RWPE2 (cell line): ENCODE data around the gene OR52I2.

Experiments
- ATAC-seq: fragments of 200-7000 bp; cut with Tn5 transposase; 3 replicates; pipeline ENCODE4 v1.9.1; 2021; ENCODE audit warnings: low read depth
- DNase-seq: peaks from one replicate; pipeline ENCODE4 v3.0.0-alpha.2; 2020; ENCODE audit warnings: low spot score
- H3K27ac ChIP-seq: fragments of 450-650 bp; 2 replicates; pipeline ENCODE4 v1.5.1; 2017; ENCODE audit warnings: mild to moderate bottlenecking; ENCODE audit not compliant: poor library complexity, severe bottlenecking
- H3K27me3 ChIP-seq: fragments of 250-450 bp; sonication (Bioruptor Pico); 2 replicates; pipeline ENCODE4 v1.5.1; 2021; ENCODE audit warnings: mild to moderate bottlenecking, moderate library complexity; ENCODE audit not compliant: insufficient read depth, poor library complexity, severe bottlenecking
- H3K36me3 ChIP-seq: fragments of 250-450 bp; sonication (Bioruptor Pico); 2 replicates; pipeline ENCODE4 v1.5.1; 2020; ENCODE audit warnings: low read depth, mild to moderate bottlenecking, moderate library complexity
- H3K4me1 ChIP-seq: fragments of 250-450 bp; sonication (Bioruptor Pico); 2 replicates; pipeline ENCODE4 v1.5.1; 2021; ENCODE audit warnings: mild to moderate bottlenecking, moderate library complexity; ENCODE audit not compliant: insufficient read depth, poor library complexity, severe bottlenecking
- H3K4me3 ChIP-seq: fragments of 250-450 bp; sonication (Bioruptor Pico); 2 replicates; pipeline ENCODE4 v1.5.1; 2021; ENCODE audit warnings: mild to moderate bottlenecking, moderate library complexity; ENCODE audit not compliant: severe bottlenecking
- H3K9me3 ChIP-seq: fragments of 250-450 bp; sonication (Bioruptor Pico); 2 replicates; pipeline ENCODE4 v1.5.1; 2021; ENCODE audit warnings: mild to moderate bottlenecking, moderate library complexity; ENCODE audit not compliant: severe bottlenecking
- CTCF ChIP-seq: fragments of 450-650 bp; IDR thresholded peaks from one replicate; pipeline ENCODE4 v1.5.1; 2017; ENCODE audit warnings: mild to moderate bottlenecking, moderate library complexity; ENCODE audit not compliant: poor library complexity, severe bottlenecking

Gene OR52I2

GRCh38 chr11:4565371-4565770, 16.2 kb upstream of the OR52I2 start:
- ATAC-seq (no peak), DNase-seq (no peak)
- no peaks in the 10 kb centered on the region for H3K36me3 ChIP-seq
- peaks cover 4% of the 10 kb centered on the region for H3K27me3 ChIP-seq
- H3K27ac ChIP-seq: no peak overlapping the region
- no peaks in the 10 kb centered on the region for H3K4me1 ChIP-seq
- no peak overlapping the region for H3K4me3 ChIP-seq
- no peak for TF ChIP-seq CTCF
- no peaks in the 10 kb centered on the region for H3K9me3 ChIP-seq

GRCh38 chr11:4569075-4569474, 12.5 kb upstream of the OR52I2 start:
- Histone ChIP-seq H3K27me3 (no peaks in the 10 kb centered on the region), H3K27ac (no peak overlapping the region), H3K36me3 (no peaks in the 10 kb centered on the region), H3K4me3 (no peak overlapping the region), H3K4me1 (no peaks in the 10 kb centered on the region), H3K9me3 (no peaks in the 10 kb centered on the region)
- DNase-seq: peak; percentile 63
- ATAC-seq: no peak
- TF ChIP-seq CTCF: no peak

GRCh38 chr11:4576880-4577279, 4.7 kb upstream of the OR52I2 start:
- Histone ChIP-seq H3K9me3 (no peaks in the 10 kb centered on the region), H3K27ac (no peak overlapping the region), H3K4me1 (no peaks in the 10 kb centered on the region), H3K27me3 (no peaks in the 10 kb centered on the region), H3K36me3 (no peaks in the 10 kb centered on the region), H3K4me3 (no peak overlapping the region)
- no peak for DNase-seq
- no peak for TF ChIP-seq CTCF
- no peak for ATAC-seq

- Histone ChIP-seq H3K9me3 (no peaks in the 10 kb centered on the region), H3K27me3 (no peaks in the 10 kb centered on the region), H3K4me1 (no peaks in the 10 kb centered on the region), H3K4me3 (no peak overlapping the region), H3K36me3 (no peaks in the 10 kb centered on the region), H3K27ac (no peak overlapping the region)
- DNase-seq: no peak
- no peak for TF ChIP-seq CTCF
- ATAC-seq: no peak
Observed at GRCh38 chr11:4577761-4578160, 3.8 kb upstream of the OR52I2 start.

GRCh38 chr11:4578624-4579023, 2.9 kb upstream of the OR52I2 start:
- Histone ChIP-seq H3K27me3 (peaks cover 4% of the 10 kb centered on the region), H3K4me3 (no peak overlapping the region), H3K4me1 (no peaks in the 10 kb centered on the region), H3K36me3 (no peaks in the 10 kb centered on the region), H3K27ac (no peak overlapping the region), H3K9me3 (no peaks in the 10 kb centered on the region)
- no peak for ATAC-seq
- DNase-seq: no peak
- no peak for TF ChIP-seq CTCF
